Activated T-cell treated with anti-CD3 and anti-CD28 coated beads, Interleukin-2, amount 50 U/mL, for 4 hours (primary cell): ENCODE results near the gene THBD. TPM values are rescaled to one million over a fixed set of nuclear protein-coding genes. Genes with fewer than 3 reads are reported as not detected.

ENCODE experiments used
- ATAC-seq, 2 donors: fragments of 200-7000 bp; cut with Tn5 transposase; one replicate each; pipeline ENCODE4 v1.10.0; 2021
- DNase-seq: peaks from one replicate; pipeline ENCODE4 v3.0.0-alpha.2; 2020
- H3K27me3 Mint-ChIP-seq: one replicate; pipeline ENCODE4 v1.8.0; 2021; ENCODE audit warnings: low read depth, mixed read lengths
- H3K36me3 Mint-ChIP-seq: one replicate; pipeline ENCODE4 v1.8.0; 2022; ENCODE audit warnings: mixed read lengths; ENCODE audit not compliant: insufficient read depth
- H3K4me1 Mint-ChIP-seq: one replicate; pipeline ENCODE4 v1.8.0; 2021; ENCODE audit warnings: low read depth, mixed read lengths
- H3K4me3 Mint-ChIP-seq: one replicate; pipeline ENCODE4 v1.8.0; 2021; ENCODE audit warnings: mild to moderate bottlenecking, moderate library complexity, mixed read lengths
- H3K9me3 Mint-ChIP-seq: one replicate; pipeline ENCODE4 v1.8.0; 2021; ENCODE audit warnings: mixed read lengths
- total RNA-seq, 3 donors: library from RNA; stranded (reverse); gene quantifications; one replicate each; pipeline ENCODE4 v1.2.1, GENCODE V29; 2021

Gene THBD
- total RNA-seq, 3 donors from 2014 or later: 0.05 to 0.08 TPM; not detected in 1

GRCh38 chr20:23078351-23079015 is 29.0 kb upstream of the THBD start:
- Mint-ChIP-seq H3K4me1 (no peaks in the 10 kb centered on the region), H3K27me3 (no peaks in the 10 kb centered on the region), H3K4me3 (no peak overlapping the region), H3K36me3 (no peaks in the 10 kb centered on the region), H3K9me3 (no peaks in the 10 kb centered on the region)
- DNase-seq (no peak), ATAC-seq (no peak)

- ATAC-seq: no peak
- H3K4me3 Mint-ChIP-seq: no peak overlapping the region
- H3K9me3 Mint-ChIP-seq: no peaks in the 10 kb centered on the region
- no peak for DNase-seq
- no peaks in the 10 kb centered on the region for H3K4me1 Mint-ChIP-seq
- no peaks in the 10 kb centered on the region for H3K27me3 Mint-ChIP-seq
- H3K36me3 Mint-ChIP-seq: no peaks in the 10 kb centered on the region
These were observed 27.8 kb upstream of the THBD start for GRCh38 chr20:23077277-23077676.

GRCh38 chr20:23074052-23074451 is 24.6 kb upstream of the THBD start:
- Mint-ChIP-seq H3K9me3 (no peaks in the 10 kb centered on the region), H3K36me3 (no peaks in the 10 kb centered on the region), H3K4me3 (no peak overlapping the region), H3K27me3 (peaks cover 2% of the 10 kb centered on the region), H3K4me1 (no peaks in the 10 kb centered on the region)
- ATAC-seq: no peak
- DNase-seq: no peak

- H3K4me3 Mint-ChIP-seq: no peak overlapping the region
- no peak for ATAC-seq
These were observed 23.6 kb upstream of the THBD start for GRCh38 chr20:23072892-23073586.

GRCh38 chr20:23071996-23072395 is 22.5 kb upstream of the THBD start:
- H3K9me3 Mint-ChIP-seq: no peaks in the 10 kb centered on the region
- no peak for ATAC-seq

More at GRCh38 chr20:23072892-23073586, 23.6 kb upstream of the THBD start:
- no peaks in the 10 kb centered on the region for H3K36me3 Mint-ChIP-seq
- no peaks in the 10 kb centered on the region for H3K9me3 Mint-ChIP-seq
- DNase-seq: no peak
- peaks cover 2% of the 10 kb centered on the region for H3K27me3 Mint-ChIP-seq
- no peaks in the 10 kb centered on the region for H3K4me1 Mint-ChIP-seq

GRCh38 chr20:23071398-23071797 is 21.9 kb upstream of the THBD start:
- Mint-ChIP-seq H3K27me3 (peaks cover 2% of the 10 kb centered on the region), H3K4me3 (no peak overlapping the region), H3K4me1 (no peaks in the 10 kb centered on the region), H3K9me3 (no peaks in the 10 kb centered on the region), H3K36me3 (no peaks in the 10 kb centered on the region)
- ATAC-seq (no peak), DNase-seq (no peak)

More at GRCh38 chr20:23071996-23072395, 22.5 kb upstream of the THBD start:
- H3K4me3 Mint-ChIP-seq: no peak overlapping the region
- no peak for DNase-seq
- no peaks in the 10 kb centered on the region for H3K4me1 Mint-ChIP-seq
- H3K27me3 Mint-ChIP-seq: peaks cover 2% of the 10 kb centered on the region
- H3K36me3 Mint-ChIP-seq: no peaks in the 10 kb centered on the region

GRCh38 chr20:23069108-23069507 is 19.6 kb upstream of the THBD start:
- ATAC-seq (no peak), DNase-seq (no peak)
- Mint-ChIP-seq H3K4me1 (no peaks in the 10 kb centered on the region), H3K4me3 (no peak overlapping the region), H3K36me3 (no peaks in the 10 kb centered on the region), H3K9me3 (no peaks in the 10 kb centered on the region), H3K27me3 (peaks cover 3% of the 10 kb centered on the region)

- no peaks in the 10 kb centered on the region for H3K4me1 Mint-ChIP-seq
- H3K36me3 Mint-ChIP-seq: no peaks in the 10 kb centered on the region
- ATAC-seq (no peak), DNase-seq (no peak)
- no peaks in the 10 kb centered on the region for H3K9me3 Mint-ChIP-seq
- no peak overlapping the region for H3K4me3 Mint-ChIP-seq
- peaks cover 5% of the 10 kb centered on the region for H3K27me3 Mint-ChIP-seq
These were observed 18.8 kb upstream of the THBD start for GRCh38 chr20:23068283-23068682.

- H3K27me3 Mint-ChIP-seq: peaks cover 5% of the 10 kb centered on the region
- H3K36me3 Mint-ChIP-seq: no peaks in the 10 kb centered on the region
- H3K9me3 Mint-ChIP-seq: no peaks in the 10 kb centered on the region
- H3K4me3 Mint-ChIP-seq: no peak overlapping the region
- ATAC-seq: no peak
- H3K4me1 Mint-ChIP-seq: no peaks in the 10 kb centered on the region
- DNase-seq: no peak
These were observed 17.3 kb upstream of the THBD start for GRCh38 chr20:23066772-23067171.

- ATAC-seq (no peak), DNase-seq (no peak)
- Mint-ChIP-seq H3K36me3 (no peaks in the 10 kb centered on the region), H3K27me3 (peaks cover 5% of the 10 kb centered on the region), H3K9me3 (no peaks in the 10 kb centered on the region), H3K4me1 (no peaks in the 10 kb centered on the region), H3K4me3 (no peak overlapping the region)
These were observed 16.1 kb upstream of the THBD start for GRCh38 chr20:23065266-23066201.

- peaks cover 3% of the 10 kb centered on the region for H3K27me3 Mint-ChIP-seq
- H3K4me3 Mint-ChIP-seq: no peak overlapping the region
- no peaks in the 10 kb centered on the region for H3K36me3 Mint-ChIP-seq
- H3K9me3 Mint-ChIP-seq: no peaks in the 10 kb centered on the region
- DNase-seq (no peak), ATAC-seq (no peak)
- H3K4me1 Mint-ChIP-seq: no peaks in the 10 kb centered on the region
These were observed 14.1 kb upstream of the THBD start for GRCh38 chr20:23063581-23063980.

GRCh38 chr20:23063168-23063567 is 13.7 kb upstream of the THBD start:
- DNase-seq (no peak), ATAC-seq (no peak)
- H3K4me3 Mint-ChIP-seq: no peak overlapping the region
- peaks cover 3% of the 10 kb centered on the region for H3K27me3 Mint-ChIP-seq
- H3K36me3 Mint-ChIP-seq: no peaks in the 10 kb centered on the region
- H3K9me3 Mint-ChIP-seq: no peaks in the 10 kb centered on the region
- H3K4me1 Mint-ChIP-seq: no peaks in the 10 kb centered on the region

GRCh38 chr20:23062632-23063031 is 13.2 kb upstream of the THBD start:
- H3K4me3 Mint-ChIP-seq: no peak overlapping the region
- ATAC-seq: no peak
- H3K36me3 Mint-ChIP-seq: no peaks in the 10 kb centered on the region
- no peak for DNase-seq
- peaks cover 3% of the 10 kb centered on the region for H3K27me3 Mint-ChIP-seq
- no peaks in the 10 kb centered on the region for H3K4me1 Mint-ChIP-seq
- H3K9me3 Mint-ChIP-seq: no peaks in the 10 kb centered on the region

GRCh38 chr20:23061734-23062561 is 12.5 kb upstream of the THBD start:
- H3K4me1 Mint-ChIP-seq: no peaks in the 10 kb centered on the region
- no peak overlapping the region for H3K4me3 Mint-ChIP-seq
- no peaks in the 10 kb centered on the region for H3K9me3 Mint-ChIP-seq
- DNase-seq (no peak), ATAC-seq (no peak)
- H3K27me3 Mint-ChIP-seq: peaks cover 3% of the 10 kb centered on the region
- no peaks in the 10 kb centered on the region for H3K36me3 Mint-ChIP-seq
